AG10803 (cell line): ENCODE measurements around the gene AOPEP.
A peak's percentile ranks its signal among the peaks of the same experiment; 100 is the strongest.

ENCODE experiments used
- DNase-seq: peaks from one replicate; pipeline ENCODE4 v3.0.0; 2010; ENCODE audit warnings: low read depth
- H3K4me3 ChIP-seq: 2 replicates; pipeline ENCODE4 v1.5.1; 2011; ENCODE audit warnings: mild to moderate bottlenecking, low read length, control low read depth
- TF ChIP-seq, protein P1 (sequence below): conservative IDR thresholded peaks from 2 replicates; pipeline ENCODE4 v1.5.1; 2011; ENCODE audit warnings: mild to moderate bottlenecking, low read length, control low read depth, inconsistent platforms

Gene AOPEP

DNA sequence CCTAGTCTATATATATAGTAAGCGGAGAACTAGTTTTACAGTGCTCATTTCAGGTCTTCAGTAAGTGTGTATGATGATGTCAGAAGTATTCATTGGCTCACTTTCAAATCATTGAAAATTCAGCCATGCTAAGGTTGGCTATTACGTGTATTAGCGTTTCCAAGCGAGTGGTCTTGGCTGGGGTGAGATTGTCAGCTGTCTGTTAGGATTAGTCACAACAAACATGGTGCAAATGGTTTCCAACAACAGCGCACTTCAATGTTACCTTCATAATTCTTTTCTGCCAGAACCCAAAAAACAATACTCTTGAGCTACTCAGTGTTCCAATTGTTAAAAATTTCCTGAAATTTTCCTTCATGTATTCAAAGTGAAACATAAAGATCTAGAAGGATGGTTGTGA lies 283.0 kb downstream of the AOPEP start:
- no peak overlapping the region for H3K4me3 ChIP-seq
- no peak for DNase-seq
- TF ChIP-seq, protein P1, sequence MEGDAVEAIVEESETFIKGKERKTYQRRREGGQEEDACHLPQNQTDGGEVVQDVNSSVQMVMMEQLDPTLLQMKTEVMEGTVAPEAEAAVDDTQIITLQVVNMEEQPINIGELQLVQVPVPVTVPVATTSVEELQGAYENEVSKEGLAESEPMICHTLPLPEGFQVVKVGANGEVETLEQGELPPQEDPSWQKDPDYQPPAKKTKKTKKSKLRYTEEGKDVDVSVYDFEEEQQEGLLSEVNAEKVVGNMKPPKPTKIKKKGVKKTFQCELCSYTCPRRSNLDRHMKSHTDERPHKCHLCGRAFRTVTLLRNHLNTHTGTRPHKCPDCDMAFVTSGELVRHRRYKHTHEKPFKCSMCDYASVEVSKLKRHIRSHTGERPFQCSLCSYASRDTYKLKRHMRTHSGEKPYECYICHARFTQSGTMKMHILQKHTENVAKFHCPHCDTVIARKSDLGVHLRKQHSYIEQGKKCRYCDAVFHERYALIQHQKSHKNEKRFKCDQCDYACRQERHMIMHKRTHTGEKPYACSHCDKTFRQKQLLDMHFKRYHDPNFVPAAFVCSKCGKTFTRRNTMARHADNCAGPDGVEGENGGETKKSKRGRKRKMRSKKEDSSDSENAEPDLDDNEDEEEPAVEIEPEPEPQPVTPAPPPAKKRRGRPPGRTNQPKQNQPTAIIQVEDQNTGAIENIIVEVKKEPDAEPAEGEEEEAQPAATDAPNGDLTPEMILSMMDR: no peak

DNA sequence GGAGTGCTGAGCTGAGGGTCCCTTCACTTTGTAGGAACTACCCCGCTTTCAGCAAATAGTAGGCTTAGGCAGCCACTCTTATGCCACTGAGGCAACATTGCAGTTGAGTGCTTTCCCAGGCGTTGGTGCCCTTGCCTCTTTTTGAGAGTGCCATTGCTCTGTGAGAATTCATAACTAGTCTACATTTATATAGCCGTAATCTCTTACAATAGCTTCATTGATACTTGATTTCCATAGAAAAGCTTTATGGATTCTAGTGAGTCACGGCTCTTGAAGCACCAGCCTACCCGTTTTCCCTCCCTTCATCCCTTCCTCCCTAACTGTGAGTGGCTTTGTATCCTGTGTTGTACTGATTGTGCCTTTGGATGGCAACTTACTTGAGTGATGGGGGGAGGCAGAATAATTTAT lies 283.9 kb downstream of the AOPEP start:
- no peak overlapping the region for H3K4me3 ChIP-seq
- TF ChIP-seq, protein P1: no peak
- no peak for DNase-seq

DNA sequence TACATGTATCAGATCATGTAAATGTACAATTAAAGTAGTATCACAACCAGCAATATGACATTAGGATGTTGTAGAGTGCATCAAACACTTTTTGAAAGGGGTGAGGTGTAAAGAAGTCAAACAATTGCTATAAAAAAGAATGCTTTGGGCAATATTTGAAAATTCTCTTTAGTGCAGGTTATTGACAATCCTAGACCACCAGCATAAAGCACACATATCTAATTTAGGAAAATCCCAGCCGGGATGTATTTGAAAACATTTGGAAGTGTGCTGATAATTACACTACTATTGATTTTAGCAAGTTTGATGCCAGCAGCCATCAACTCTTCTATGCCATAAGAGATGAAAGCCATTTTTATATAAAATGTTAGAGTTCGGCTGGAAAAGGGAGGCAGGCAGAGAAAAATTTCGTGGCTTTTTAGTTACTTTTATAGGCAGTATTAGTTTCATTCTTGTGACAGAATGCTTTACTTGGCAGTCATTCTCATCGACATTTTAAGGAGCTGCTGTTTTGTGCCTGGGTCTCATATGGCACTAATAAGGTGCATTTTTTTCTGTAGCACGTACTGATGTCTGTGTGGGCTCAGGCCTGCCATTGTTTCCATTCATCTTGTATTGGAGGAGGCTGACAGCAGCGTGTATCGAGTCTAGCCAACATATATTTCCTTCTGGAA lies 285.7 kb downstream of the AOPEP start:
- TF ChIP-seq, protein P1: no peak

DNA sequence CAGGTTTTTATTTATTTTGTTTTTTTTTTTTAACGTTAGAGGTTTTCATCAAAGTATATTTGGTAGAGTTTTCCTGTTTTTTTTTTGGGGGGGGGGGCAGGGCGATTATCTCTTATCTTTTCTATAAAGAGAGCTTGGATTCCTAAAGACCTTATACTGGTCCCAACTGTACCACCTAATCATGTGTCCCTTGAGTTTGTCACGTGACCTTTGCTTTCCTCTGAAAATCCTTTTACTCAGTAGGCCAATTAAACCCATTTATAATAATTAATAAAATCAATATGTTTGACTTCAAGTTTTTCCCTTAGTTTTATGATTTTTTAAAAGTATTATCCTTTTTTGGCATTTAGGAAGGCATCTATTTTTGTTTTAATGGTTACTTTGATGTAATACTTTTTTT lies 286.4 kb downstream of the AOPEP start:
- H3K4me3 ChIP-seq: no peak overlapping the region
- no peak for DNase-seq
- TF ChIP-seq, protein P1: no peak

More for the DNA sequence above, 285.7 kb downstream of the AOPEP start:
- peak; percentile 60 for DNase-seq
- no peak overlapping the region; the same call in 1 of the 2 replicates for H3K4me3 ChIP-seq

DNA sequence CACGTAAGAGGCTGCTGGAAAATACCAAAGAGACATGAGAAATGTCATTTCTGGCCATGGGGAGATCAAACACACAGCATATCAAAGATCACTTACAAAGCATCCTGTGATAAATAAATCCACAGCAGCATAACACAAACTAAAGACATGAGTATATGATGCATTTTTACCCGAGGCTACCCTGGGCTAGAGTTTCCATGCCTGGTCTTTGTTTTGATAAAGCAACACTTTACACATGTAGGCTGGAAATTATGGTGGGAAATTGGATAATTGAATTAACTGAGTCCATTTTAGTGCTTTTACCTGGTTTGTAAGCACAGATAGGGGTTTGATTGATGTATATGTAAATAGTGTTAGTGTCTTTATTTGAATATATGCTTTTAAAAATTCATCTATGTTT lies 288.4 kb downstream of the AOPEP start:
- TF ChIP-seq, protein P1: no peak
- H3K4me3 ChIP-seq: no peak overlapping the region
- no peak for DNase-seq

DNA sequence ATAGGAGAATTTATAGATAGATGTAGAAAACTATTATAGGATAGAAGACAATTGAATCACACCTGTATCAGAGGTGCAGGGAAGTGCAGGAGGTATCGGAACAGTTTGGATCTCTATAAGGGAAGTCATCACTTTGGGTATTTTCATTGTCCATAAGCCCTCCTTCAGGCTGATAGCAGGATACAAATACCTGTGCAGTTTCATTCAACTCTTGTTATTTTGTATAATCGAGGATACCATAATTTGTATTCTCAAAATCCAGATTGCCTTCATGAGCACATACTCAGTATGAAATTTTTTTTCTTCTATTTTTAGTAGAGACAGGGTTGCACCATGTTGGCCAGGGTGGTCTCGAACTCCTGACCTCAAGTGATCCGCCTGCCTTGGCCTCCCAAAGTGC lies 289.1 kb downstream of the AOPEP start:
- no peak overlapping the region for H3K4me3 ChIP-seq
- TF ChIP-seq, protein P1: no peak
- DNase-seq: no peak

DNA sequence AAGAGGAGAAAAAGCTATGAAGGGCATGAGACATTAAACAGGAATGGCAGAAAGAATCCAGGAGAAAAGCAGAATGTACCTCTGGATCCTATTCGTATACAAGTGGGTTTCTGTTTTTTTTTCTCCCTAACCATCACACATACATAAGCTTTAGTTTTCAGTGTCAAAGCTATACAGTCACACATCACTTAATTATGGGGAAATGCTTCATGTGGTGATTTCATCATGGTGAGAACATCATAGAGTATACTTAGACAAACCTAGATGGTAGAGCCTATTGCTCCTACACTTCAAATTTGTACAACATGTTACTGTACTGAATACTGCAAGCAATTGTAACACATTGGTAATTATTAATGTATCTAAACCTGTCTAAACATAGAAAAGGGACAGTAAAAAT lies 290.6 kb downstream of the AOPEP start:
- no peak overlapping the region for H3K4me3 ChIP-seq
- TF ChIP-seq, protein P1: no peak
- DNase-seq: no peak
